HG03159 (cell line): Measurements from ENCODE around the gene PXMP4.
A peak's percentile ranks its signal among the peaks of the same experiment; 100 is the strongest.
"Not testable (repeated sequence)": the region's sequence is repeated elsewhere in the genome, so short reads cannot be mapped to it uniquely, and the experiment has no call there.

Experiments used
- ATAC-seq: cut with Tn5 transposase; IDR thresholded peaks from one replicate; pipeline ENCODE4 v1.9.1; 2021; ENCODE audit warnings: mild to moderate bottlenecking, moderate library complexity; ENCODE audit not compliant: unreplicated experiment

The PXMP4 gene, protein sequence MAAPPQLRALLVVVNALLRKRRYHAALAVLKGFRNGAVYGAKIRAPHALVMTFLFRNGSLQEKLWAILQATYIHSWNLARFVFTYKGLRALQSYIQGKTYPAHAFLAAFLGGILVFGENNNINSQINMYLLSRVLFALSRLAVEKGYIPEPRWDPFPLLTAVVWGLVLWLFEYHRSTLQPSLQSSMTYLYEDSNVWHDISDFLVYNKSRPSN

DNA sequence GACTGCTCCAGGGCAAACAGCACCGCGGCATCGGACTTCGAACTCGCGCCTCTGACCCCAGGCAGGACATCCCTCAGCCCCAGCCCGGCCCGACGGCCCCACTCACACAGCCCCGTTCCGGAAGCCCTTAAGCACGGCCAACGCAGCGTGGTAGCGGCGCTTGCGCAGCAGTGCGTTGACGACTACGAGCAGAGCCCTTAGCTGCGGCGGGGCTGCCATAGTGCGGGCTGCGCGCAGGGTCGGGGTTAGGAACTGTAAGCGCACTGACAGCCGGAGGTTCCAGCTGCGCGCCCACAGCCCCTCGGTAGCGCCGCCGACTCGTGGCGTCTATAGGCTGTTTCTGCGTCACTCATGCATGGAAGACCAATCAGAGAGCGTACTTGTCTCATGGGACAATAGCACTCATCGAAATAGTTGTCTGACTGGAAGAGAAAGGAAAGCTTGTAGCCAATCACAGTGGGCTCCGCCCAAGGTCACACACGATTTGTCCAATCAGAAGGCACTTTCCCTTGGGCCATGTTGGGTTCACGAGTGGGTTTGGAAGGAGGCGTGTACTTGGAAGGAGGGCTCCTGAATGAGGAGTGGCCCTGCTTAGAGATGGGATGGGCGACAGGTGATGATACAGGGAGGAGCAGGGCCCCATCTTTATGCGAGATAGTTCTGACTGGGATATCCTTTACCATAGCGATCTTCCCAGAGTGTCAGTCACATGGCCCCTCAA lies at the start of gene PXMP4:
Gene PXMP4, minus strand, starts transcription at position 322 of the 721 bp plus-strand sequence. Its CDS starts 103 bp downstream, at position 219.
- peak; percentile 96 for ATAC-seq

DNA sequence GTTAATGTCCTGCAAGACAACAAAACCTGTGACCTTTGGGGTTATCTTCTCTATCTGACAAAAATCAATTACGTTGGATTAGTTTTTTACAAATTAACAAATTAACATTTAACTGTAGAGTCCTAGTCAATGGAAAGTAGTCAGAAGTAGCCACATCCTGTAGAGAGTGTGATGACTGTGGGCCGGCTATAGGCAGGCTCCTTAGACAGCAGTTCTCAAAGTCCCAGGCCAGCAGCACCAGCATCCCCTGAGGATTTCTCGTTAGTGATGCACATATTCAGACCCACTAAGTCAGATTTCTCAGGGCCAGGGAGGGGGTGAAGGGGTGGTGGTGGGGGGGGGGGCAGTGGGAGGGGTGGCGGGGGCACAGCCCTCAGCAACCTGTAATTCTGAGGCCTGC lies 48.9 kb upstream of the PXMP4 start:
- ATAC-seq = no peak

DNA sequence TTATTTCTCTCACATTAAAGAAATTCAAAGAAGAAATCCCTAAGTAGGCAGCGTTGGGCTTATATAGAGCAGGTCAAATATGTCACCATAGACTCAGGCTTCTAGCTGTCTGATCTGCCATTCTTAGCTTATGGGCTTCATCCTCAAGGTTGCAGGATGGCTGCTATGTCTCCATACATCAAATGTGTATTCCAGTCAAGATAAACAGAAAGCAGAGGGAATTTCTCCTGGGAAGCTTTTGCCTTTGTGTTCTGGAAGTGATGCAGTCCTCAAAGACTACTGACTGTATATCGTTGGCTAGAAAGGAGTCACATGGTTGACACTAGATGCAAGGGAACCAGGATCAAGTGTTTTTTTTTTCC lies 47.6 kb upstream of the PXMP4 start:
- no peak for ATAC-seq

DNA sequence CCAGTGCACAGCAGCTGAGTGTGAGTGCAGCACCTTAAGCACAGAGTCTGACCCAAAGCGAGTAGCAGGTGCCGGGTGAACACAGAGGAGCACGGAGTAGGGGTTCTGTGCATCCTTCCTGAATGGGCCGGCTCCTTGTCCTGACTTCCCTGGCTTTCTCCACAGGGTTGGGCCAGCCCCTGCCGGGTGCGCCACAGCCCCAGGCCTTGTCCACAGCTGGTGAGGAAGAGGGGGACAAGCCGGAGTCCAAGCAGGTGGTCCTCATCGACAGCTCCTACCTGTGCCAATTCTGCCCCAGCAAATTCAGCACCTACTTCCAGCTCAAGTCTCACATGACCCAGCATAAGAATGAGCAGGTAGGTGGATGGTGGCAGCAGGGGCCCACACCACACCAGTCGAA lies 46.6 kb upstream of the PXMP4 start:
- ATAC-seq = no peak

DNA sequence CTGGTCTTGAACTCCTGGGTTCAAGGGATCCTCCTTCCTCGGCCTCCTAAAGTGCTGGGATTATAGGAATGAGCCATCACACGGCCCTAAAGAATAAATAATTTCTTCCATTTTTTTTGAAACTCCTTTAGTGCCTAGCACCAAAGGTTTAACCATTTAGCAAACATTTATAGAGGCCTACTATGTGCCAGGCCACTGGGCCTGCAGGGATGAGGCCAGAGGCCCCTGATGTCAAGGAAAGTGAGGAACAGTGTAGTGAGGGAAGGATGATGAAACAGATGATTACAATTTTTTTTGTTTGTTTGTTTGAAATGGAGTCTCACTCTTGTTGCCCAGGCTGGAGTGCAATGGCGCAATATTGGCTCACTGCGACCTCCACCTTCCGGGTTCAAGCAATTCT lies 45.5 kb upstream of the PXMP4 start:
- no peak for ATAC-seq

DNA sequence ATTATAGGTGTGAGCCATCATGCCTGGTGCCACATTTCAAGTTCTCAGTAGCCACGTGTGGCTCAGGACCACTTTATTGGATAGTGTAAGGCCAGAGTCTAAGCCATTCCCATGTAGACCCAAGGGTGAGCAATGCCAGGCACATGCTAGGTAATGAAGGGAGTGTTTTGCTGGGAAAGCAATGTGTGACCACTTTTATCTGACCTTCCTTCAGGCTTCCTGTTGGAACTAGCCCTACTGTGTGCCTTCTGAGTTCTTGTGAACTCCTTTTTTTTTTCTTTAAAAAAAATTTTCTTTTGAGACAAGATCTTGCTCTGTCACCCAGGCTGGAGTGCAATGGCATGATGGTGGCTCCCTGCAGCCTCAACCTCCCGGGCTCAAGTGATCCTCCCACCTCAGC lies 45.0 kb upstream of the PXMP4 start:
- no peak for ATAC-seq

DNA sequence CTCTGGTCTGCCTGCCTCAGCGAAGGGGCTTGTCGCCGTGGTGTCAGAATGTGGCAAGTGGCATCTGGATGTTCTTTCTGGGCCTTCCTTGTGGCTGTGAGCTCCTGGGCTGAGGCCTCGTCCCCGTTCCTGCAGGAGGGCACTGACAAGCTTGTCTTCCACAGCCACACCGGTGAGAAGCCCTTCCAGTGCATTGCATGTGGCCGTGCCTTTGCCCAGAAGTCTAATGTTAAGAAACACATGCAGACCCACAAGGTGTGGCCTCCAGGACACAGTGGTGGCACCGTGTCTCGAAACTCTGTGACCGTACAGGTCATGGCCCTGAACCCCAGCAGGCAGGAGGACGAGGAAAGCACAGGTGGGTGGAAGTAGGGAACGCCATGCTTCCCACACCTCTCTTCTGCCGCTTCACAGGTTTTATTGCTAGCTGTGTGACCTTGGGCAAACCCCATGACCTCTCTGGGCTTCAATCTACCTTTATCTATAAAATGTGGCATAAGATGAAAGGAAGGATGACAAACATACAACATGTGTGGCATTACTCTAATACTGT lies 41.7 kb upstream of the PXMP4 start:
- no peak for ATAC-seq

DNA sequence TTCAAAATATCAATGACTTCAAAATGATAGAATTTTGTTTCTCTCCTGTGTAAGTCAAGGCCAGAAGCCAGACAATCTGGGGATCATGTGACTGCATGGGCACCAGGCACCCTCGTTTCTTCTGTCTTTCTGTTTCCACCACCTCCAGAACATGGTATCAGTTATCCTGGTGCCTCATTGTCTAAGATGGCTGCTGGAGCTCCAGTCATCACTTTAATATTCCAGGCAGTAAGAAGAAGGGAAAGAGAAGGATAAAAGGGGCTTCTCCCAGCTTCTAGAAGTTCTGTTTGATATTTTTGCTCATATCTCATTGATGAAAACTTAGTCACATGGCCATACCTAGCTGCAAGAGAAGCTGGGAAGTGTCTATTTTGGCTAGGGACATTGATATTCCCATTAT lies 37.3 kb upstream of the PXMP4 start:
- no peak for ATAC-seq

DNA sequence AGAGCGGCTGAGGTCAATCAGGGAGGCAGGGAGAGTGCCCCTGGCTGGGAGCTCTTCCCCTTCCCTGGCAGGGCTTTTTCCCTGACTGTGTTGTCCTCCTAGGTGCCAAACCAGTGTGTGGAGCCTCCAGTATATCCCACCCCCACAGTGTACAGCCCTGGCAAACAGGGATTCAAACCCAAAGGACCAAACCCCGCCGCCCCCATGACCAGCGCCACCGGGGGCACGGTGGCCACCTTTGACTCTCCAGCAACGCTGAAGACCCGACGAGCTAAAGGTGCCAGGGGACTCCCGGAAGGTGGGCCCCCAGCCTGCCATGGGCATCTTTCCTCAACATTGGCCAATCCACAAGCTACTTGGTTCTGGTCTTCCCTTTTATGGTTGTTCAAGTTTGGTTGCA lies 36.9 kb upstream of the PXMP4 start:
- no peak for ATAC-seq

DNA sequence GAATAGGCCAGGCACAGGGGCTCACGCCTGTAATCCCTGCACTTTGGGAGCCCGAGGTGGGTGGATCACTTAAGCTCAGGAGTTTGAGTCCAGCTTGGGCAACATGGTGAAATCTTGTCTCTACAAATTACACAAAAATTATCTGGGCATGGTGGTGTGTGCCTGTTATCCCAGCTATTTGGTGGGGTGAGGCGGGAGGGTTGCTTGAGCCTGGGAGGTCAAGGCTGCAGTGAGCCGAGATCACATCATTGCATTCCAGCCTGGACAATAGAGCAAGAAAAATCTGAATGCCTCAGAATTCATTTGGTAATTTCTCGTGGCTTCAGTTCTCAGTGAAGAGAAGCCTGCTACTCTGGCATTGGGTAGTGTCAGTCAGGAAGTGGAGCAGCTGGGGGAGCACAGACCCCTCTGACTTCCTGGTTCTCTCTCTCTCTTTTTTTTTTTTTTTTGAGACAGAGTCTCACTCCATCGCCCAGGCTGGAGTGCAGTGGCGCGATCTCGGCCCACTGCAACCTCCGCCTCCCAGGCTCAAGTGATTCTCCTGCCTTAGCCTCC lies 35.9 kb upstream of the PXMP4 start:
- ATAC-seq = not testable (repeated sequence)

DNA sequence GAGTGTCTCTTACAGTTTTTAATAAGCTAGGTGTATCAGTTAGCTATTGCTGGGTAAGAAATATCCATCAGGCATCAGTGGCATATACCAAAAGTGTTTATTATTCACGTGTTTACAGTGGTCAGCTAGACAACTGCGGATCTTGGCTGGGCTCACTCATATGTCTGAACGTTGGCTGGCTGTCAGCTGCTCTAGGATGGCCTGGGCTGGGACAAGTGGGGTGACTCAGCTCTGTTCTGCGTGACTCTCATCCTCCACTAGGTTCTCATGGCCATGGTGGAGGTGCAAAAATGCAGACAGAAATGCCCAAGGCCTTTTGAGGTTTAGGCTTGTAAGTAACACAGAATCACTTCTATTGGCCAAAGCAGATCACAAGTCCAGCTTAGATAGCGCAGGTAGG lies 33.7 kb upstream of the PXMP4 start:
- no peak for ATAC-seq

DNA sequence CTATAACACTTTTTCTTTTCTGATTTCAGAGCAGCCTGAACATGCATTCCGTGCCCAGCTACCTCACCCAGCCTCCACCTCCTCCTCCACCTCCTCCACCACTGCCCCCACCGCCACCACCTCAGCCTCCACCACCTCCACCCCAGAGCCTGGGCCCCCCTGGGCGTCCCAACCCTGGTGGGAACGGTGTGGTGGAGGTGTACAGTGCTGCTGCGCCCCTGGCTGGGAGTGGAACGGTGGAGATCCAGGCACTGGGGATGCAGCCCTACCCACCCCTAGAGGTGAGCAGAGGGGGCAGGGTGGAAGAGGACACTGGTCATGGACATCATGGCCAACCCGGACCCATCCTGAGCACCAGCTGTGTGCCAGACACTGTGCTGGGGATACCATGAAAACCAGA lies 33.0 kb upstream of the PXMP4 start:
- no peak for ATAC-seq

DNA sequence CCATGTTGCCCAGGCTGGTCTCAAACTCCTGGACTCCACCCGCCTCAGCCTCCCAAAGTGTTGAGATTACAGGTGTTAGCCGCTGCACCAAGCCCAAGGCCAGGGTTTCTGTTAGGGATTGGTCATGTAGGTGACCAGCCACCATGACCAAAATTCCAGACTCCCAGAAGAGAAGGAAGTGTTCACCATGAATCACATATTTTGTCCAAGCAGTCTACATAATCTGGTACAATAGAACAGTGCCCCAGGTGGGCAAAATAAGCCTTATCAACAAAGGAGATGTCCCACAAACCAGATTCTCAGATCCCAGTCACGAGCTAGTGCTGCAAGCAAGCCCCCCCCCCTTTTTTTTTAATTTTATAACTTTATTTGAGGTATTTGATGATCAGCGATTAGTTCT lies 31.7 kb upstream of the PXMP4 start:
- ATAC-seq = no peak

DNA sequence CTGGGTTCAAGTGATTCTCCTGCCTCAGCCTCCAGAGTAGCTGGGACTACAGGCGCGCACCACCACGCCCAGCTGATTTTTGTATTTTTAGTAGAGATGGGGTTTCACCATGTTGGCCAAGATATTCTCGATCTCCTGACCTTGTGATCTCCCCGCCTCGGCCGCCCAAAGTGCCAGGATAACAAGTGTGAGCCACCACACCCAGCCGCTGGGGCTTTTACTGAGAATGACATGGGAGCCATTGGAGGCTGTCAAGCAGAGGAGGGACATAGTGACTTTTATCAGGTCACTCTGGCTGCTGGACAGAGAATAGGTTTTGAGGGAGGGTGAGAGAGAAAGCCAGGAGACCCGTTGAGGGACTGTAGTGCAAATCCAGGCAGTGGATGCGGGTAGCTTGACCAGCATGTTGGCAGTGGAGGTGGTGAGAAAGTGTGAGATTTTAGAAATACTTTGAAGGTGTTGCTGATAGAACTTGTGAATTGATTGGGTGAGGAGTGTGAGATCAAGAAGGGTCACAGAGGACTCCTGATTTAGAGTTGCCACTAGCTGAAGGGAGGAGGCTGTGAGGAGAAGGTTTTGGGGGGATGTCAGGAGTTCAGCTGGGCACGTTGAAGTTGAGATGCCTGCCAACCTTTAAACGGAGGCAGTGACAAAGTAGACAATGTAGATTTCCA lies 26.4 kb upstream of the PXMP4 start:
- no peak for ATAC-seq

DNA sequence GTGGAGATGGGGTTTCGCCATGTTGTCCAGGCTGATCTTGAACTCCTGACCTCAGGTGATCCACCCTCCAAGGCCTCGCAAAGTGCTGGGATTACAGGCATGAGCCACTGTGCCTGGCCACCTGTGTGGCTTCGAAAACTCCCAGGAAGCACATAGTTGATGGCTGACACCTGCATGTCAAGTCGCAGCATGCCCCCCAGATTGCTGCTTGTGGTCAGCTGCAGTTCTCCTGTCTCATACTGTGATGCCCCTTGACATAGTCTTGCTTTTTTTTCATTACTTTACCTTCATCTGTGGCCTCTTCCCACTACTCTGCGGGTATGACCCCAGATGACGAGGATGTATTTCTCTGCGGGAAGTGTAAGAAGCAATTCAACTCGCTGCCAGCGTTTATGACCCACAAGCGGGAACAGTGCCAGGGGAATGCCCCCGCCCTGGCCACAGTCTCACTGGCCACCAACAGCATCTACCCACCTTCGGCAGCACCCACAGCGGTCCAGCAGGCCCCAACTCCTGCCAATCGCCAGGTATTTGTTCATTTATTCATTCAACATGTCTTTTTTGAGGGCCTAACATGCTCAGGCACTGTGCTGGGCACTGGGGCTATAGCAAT lies 24.8 kb upstream of the PXMP4 start:
- ATAC-seq = no peak

DNA sequence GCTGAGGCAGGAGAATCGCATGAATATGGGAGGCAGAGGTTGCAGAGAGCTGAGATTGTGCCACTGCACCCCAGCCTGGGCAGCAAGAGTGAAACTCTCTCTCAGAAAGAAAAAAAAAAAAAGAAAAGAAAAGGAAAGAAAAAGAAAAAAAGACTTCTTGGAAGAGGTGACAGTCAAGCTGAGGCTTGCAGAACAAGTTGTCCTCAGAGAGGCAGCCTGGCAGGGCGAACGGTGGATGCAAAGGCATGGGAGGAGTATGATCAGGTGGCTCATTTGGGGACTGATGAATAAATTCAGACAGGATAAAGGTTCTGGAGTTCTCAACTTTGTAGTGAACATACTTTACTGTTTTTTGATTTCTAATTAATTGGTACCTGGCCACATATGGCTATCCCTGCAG lies 24.1 kb upstream of the PXMP4 start:
- ATAC-seq = no peak

DNA sequence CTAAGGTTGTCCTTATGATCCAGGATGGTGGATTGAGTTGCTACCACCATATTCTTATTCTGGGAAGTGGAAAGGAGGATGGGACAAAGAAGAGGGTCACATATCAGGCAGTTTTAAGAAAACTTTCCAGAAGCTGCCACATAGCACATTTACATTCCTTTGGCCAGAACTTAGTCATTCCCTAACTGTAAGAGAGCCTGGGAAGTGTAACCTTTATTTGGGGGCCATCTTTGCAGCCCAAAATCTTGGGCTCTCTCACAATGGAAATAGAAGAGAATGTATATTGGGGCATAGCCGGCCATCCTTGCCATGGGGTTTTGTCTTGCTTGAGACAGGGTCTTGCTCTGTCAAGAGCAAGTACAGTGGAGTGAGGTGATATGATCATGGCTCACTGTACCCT lies 20.1 kb upstream of the PXMP4 start:
- ATAC-seq = no peak

DNA sequence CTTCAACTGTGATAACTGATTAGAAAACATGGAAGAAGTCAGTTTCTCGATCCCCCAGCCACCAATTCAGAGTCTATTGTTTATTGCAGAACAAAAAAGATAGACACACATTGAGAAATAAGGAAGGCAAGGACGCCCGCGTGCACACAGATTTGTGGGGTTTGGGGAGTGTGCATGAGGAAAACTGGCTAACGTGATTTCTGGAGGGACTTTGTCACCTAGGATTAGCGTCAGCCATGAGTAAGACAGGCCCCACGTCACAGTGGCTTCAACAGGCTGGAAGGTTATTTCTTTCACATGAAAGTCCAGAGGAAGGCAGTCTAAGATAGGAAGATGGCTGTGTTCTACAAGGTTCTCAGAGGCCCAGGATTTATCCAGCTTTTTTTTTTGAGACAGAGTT lies 19.4 kb upstream of the PXMP4 start:
- ATAC-seq = no peak

DNA sequence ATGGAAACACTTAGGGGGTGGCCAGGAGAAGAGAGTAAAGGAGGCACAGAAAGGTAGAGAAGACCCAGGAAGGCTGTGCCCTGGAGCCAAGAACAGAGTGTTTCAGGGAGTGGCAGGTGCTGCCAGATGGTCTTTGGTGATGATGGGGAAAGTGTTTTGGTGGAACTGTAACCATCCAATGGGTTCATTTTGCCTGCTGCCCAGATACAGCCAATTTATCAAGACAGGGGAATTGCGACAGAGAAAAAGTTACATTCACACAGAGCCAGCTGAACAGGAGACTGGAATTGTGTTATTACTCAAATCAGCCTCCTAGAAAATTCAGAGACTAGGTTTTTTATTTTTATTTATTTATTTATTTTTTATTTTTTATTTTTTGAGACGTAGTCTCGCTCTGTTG lies 16.9 kb upstream of the PXMP4 start:
- ATAC-seq = no peak

DNA sequence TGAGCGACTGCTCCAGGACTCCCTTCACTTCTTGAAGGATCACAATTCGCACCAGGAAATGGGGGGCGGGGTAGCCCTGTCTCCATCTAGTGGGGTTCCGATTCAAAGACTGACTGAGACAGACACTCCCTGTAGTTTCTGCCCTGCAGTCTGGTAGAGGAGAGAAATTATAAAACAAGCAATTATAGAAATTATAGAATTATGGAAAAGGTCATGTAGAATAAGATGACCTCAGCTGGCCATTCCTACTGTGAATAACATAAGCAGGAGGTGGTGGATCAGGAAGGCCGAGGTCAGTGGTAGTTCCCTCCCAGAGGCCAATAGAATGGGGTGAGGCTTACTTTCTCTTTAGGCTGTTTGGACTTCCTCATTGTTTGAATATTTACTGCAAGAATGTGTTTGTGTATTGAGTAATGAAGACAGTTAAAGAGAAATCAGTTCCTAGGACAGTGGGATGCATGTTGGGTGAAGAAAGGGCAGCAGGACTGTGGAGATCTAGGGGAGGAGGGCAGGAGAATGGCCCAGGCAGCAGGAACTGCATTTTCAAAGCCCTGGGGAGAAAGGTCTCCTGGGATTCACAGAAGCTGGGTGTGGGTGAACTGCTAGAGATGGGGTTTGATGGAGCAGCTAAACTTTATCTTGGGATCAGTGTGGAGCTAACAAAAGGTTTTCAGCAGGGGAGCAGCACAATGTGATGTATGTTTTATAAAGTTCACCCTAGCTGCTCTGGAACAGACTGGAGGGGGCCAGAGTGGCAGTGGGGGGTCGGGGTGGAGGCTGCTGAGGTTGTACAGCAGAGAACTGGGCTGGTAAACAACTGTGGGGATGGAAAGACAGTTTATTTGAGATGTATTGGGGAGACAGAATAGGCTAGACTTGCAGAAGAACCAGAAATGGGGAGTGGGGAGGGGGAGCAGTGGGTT lies 13.8 kb upstream of the PXMP4 start:
- ATAC-seq = no peak
